K562 (cell line): ENCODE results near the gene CLGN. TPM values are rescaled to one million over a fixed set of nuclear protein-coding genes. Genes with fewer than 3 reads are reported as not detected.

Source experiments
- CXXC5 ChIP-seq: fragments of 250-450 bp; sonication (Bioruptor Pico); IDR thresholded peaks from 2 replicates; pipeline ENCODE4 v1.8.0; 2022; ENCODE audit warnings: inconsistent platforms, mild to moderate bottlenecking, moderate library complexity
- ERF ChIP-seq: fragments of 450-650 bp; formaldehyde crosslinking; IDR thresholded peaks from 2 replicates; pipeline ENCODE4 v1.4.0; 2020; ENCODE audit warnings: mild to moderate bottlenecking, mixed read lengths
- EWSR1 ChIP-seq: fragments of 450-650 bp; IDR thresholded peaks from 2 replicates; pipeline ENCODE4 v1.6.1; 2018; ENCODE audit warnings: borderline replicate concordance, mild to moderate bottlenecking, low read depth, moderate library complexity; ENCODE audit not compliant: partially characterized antibody
- MGA ChIP-seq: fragments of 450-650 bp; IDR thresholded peaks from 2 replicates; pipeline ENCODE4 v1.6.1; 2016; ENCODE audit warnings: mild to moderate bottlenecking, moderate library complexity
- POLR2A ChIP-seq: fragments of 450-650 bp; conservative IDR thresholded peaks from 2 replicates; pipeline ENCODE4 v1.6.1; 2016
- POU5F1 ChIP-seq: fragments of 150-350 bp; IDR thresholded peaks from 2 replicates; pipeline ENCODE4 v1.6.1; 2014; ENCODE audit warnings: borderline replicate concordance, low read length, low read depth, mild to moderate bottlenecking; ENCODE audit not compliant: partially characterized antibody
- RNF2 ChIP-seq: sonication (generic); IDR thresholded peaks from 2 replicates; pipeline ENCODE4 v1.6.1; 2016
- USF1 ChIP-seq: sonication (generic); formaldehyde crosslinking; IDR thresholded peaks from 2 replicates; pipeline ENCODE4 v1.9.0; 2022; ENCODE audit warnings: mild to moderate bottlenecking, missing genetic modification reagents
- ZC3H8 ChIP-seq: fragments of 450-650 bp; IDR thresholded peaks from 2 replicates; pipeline ENCODE4 v1.6.1; 2017
- ZNF274 ChIP-seq: IDR thresholded peaks from 2 replicates; pipeline ENCODE4 v1.6.1; 2011; ENCODE audit warnings: low read depth, mild to moderate bottlenecking, low read length, moderate library complexity, borderline replicate concordance
- ZNF431 ChIP-seq: sonication (generic); formaldehyde crosslinking; IDR thresholded peaks from 2 replicates; pipeline ENCODE4 v1.8.0; 2022; ENCODE audit warnings: mild to moderate bottlenecking, missing genetic modification reagents
- ZNF740 ChIP-seq, 3 experiments: fragments of 200-800 bp in 1 of 3; sonication (Bioruptor generic) in 1 of 3; sonication (generic) in 1 of 3; formaldehyde crosslinking in 1 of 3; IDR thresholded peaks; 2 replicates each; pipeline versions ENCODE4 v1.6.1 to v1.8.0; 2016 to 2022; ENCODE audit warnings: mild to moderate bottlenecking in 2 of 3, missing compliant biosample characterization in 2 of 3, missing genetic modification characterization in 2 of 3, missing genetic modification reagents in 1 of 3
- polyA plus RNA-seq, 8 experiments: library from polyadenylated mRNA; depleted of rRNA in 4 of 8; stranded (reverse) in 5 of 8; unstranded in 3 of 8; fragments of >200 nt; fragmentation: Nextera tagmentation in 2 of 8; fragmentation: Illumina TruSeq in 1 of 8; extraction: Ambion mirVana in 2 of 8; extraction: Trizol in 1 of 8; gene quantifications; 2 replicates each; pipeline versions ENCODE4 v1.2.1 to v1.2.3, GENCODE V29; 2011 to 2014; ENCODE audit warnings: inconsistent platforms in 1 of 8, missing spikeins in 1 of 8
- total RNA-seq, 7 experiments: library from RNA; depleted of rRNA in 6 of 7; stranded (reverse); fragments of >200 nt in 6 of 7; fragmentation: Illumina TruSeq in 2 of 7; extraction: Trizol in 2 of 7; gene quantifications; 2 replicates each; pipeline versions ENCODE4 v1.2.1 to v1.2.3, GENCODE V29; 2011 to 2021; ENCODE audit warnings: low replicate concordance in 1 of 7
- TF ChIP-seq, protein P1 (sequence below): sonication (generic); formaldehyde crosslinking; IDR thresholded peaks from 2 replicates; pipeline ENCODE4 v1.8.1; 2022; ENCODE audit warnings: missing genetic modification reagents

CLGN gene
- total and polyA plus RNA-seq, 9 of the 15 experiments (the other 6 are each of a cell fraction or from before 2014, with no cell fraction given) = 0.22 to 3.6 (median 2.7) TPM

DNA sequence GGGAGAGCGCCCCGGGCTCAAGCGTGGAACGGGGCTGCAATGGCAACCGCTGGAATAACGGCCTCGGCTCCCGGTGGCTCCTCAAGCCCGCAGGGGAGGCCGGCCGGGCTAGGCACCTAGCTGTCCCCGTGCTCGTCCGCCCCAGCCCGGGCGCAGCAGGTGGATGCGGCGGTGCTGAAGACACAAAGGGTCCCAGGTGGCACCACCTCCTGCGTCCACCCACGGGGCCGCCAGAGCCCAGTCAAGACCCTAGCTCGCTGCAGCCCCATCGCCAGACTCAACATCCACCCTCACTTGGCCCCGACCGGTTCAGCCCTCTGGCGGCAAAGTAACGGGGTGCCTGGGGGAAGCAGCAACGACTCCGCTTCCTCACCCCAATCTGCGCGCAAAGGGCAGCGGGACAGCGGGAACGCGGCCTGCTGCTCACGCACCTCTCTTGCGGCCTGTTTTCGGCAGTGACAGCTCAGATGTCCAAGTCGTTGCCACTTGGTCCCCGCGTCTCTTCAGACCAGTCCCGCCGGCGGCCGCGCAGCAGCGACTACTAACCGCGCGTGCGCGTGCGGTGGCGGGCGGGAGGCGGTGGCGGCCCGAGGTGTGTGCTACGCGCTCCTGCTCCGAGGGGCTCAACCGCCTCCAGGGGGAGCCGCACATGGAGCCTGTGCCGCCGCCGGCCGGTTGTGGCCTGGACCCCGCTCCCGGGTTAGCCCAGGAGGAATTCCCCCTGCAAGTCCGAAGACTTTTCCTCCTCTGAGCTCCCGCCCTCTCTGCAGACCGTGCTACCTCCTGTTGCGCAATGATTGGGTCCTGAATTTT lies at the start of gene CLGN (continued):
- TF ChIP-seq, protein P1, sequence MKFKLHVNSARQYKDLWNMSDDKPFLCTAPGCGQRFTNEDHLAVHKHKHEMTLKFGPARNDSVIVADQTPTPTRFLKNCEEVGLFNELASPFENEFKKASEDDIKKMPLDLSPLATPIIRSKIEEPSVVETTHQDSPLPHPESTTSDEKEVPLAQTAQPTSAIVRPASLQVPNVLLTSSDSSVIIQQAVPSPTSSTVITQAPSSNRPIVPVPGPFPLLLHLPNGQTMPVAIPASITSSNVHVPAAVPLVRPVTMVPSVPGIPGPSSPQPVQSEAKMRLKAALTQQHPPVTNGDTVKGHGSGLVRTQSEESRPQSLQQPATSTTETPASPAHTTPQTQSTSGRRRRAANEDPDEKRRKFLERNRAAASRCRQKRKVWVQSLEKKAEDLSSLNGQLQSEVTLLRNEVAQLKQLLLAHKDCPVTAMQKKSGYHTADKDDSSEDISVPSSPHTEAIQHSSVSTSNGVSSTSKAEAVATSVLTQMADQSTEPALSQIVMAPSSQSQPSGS (CRISPR knock-in tag) = no peak
- TF ChIP-seq ZNF274 (no peak), ZC3H8 (no peak), EWSR1 (no peak), CXXC5 (CRISPR knock-in tag) (peak; percentile 81), POLR2A (no peak), ZNF431 (no peak), ERF (CRISPR knock-in tag) (no peak), USF1 (CRISPR knock-in tag) (no peak), ZNF740 (CRISPR knock-in tag; IDR thresholded peaks at IDR 0.05) (no peak), ZNF740 (tag; IDR thresholded peaks at IDR 0.05) (no peak), POU5F1 (no peak), MGA (peak; percentile 94), RNF2 (no peak)
